ENCODE results near the gene IL4.
A peak's percentile ranks its signal among the peaks of the same experiment; 100 is the strongest.

Gene IL4

DNA sequence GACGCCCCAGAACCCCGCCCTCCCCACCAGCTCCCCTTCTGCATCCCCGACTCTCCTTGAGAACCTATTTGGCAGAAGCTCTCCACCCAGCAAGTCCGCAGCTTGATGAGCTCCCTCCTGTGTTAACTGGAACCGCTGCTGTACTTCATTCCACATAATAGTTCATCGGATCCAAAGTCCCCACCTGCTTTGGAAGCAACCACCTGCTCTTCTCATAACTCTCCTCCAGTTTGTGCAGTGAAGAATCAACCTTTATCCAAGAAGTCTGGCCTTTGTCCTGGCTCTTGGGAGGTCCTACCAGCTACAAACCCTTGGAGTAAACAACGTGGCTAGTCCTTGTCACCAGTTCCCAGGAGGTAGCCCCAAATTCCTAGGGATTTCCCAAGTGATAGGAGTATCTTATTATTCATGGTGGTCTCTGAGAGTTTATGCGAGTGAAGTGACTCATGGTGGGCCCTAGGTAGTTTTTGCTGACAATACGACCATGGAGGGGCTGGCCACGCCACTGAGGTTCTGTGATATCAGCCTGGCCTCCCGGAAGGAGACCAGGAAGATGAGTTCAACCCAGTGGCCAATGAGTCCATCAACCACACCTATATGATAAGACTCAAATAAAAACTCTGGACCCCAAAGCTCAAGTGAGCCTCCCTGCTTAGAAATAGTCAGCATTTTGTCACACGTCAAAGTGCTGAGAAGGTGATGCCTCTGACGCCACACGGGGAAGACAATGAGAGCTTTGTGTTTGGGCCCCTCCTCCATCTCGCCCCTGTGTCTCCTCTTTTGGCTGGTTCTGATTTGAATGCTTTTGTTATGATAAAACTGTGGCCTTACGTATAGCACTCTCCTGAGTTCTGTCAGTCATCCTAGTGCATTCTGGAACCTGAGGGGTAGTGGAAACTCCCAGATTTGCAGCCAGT, 3.6 kb upstream of the IL4 start:
- no peak for DNase-seq (ENCODE audit: extremely low read depth in 1 of 2, low read depth in 1 of 2)

DNA sequence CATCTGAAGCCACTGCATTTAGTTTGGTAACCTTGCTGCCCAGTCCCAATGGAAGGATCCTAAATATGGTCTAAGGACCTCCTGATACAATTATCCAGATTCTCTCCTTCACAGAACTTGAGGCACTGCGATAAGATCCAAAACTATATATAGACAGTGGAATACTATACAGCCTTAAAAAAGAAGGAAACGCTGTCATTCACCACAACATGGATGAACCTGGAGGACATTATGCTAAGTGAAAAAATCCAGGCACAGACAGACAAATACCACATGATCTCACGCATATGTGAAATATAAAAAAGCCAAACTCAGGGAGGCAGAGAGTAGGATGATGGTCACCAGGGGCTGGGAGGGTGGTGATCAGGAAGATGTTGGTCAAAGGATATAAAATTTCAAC, 2.8 kb upstream of the IL4 start:
- DNase-seq (ENCODE audit: extremely low read depth in 1 of 2, low read depth in 1 of 2) = no peak

DNA sequence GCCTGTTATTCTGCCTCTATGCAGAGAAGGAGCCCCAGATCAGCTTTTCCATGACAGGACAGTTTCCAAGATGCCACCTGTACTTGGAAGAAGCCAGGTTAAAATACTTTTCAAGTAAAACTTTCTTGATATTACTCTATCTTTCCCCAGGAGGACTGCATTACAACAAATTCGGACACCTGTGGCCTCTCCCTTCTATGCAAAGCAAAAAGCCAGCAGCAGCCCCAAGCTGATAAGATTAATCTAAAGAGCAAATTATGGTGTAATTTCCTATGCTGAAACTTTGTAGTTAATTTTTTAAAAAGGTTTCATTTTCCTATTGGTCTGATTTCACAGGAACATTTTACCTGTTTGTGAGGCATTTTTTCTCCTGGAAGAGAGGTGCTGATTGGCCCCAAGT, 301 bp upstream of the IL4 start:
- no peak for DNase-seq (ENCODE audit: extremely low read depth in 1 of 2, low read depth in 1 of 2)

DNA sequence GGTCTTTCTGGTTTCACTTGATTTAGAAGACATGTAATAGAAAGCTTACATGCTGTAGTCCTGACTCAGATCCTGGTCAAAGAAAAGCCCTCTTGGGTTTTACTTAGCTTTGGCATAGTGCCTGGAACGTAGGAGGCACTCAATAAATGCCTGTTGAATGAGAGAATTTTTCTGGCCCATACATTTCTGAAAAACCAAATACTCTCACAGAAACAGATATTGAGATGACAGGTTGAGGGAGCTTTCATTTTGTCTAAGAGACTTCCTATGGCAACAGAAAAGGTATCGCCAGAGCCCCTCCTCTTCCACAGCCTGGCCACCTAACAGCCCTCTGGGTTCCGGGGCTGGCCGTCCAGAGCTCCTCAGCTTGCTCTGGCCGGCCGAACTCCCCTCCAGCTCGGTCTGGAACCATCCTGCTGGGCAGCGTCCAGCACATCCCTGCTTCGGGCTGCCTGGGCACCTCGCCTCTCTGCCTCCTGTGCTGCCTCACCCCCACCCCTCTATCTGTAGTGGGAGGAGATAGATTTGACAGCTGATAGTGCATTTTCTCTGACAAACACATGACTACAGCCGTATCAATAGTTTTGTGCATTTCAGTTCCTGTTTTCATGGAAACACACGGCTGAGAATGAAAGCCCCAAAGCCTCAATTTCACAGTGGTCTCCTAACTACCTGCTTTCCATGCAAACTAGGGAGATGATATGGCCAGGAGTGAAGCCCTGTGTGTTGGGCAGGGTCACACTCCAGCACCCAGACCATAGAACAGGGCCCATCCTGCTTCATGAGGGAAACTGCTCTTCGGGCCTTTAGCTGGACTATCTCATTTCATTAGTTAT, 1.1 kb downstream of the IL4 start:
- DNase-seq (ENCODE audit: extremely low read depth in 1 of 2, low read depth in 1 of 2) = no peak

DNA sequence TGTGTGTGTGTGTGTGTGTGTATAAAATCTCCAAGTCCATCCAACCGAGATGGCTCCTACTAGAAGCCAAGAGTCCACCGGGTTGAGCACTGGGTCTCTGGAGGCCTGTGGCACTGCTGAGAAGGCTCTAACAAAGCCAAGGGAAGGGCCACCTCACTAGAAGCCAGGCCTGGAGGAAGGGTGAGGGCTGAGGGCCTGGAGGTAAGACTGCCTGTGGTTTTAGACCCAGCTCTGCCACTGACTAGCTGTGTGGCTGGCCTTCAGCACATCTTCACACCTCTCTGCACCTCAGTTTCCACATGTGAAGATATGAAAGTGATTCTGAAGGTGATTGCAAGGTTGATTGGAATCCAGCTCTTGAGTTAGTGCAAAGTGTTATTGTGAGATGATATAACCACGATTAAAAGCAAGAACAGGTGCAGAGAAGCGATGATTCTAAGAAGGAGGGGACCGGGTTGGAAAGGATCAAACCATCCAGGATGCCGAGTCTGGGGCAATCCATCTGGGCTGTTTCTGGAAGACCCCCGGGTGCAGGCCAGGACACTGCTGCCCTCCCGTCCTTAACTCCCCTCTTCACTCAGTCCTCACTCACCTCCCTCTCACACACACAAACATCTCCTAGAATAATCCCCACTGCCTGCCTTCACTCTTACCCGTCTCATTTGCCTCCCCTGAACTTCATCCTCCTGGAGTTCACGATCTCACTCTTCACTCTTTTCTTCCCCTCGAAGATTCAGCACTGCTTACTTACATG, 2.3 kb downstream of the IL4 start:
- DNase-seq (ENCODE audit: extremely low read depth in 1 of 2, low read depth in 1 of 2) = no peak

DNA sequence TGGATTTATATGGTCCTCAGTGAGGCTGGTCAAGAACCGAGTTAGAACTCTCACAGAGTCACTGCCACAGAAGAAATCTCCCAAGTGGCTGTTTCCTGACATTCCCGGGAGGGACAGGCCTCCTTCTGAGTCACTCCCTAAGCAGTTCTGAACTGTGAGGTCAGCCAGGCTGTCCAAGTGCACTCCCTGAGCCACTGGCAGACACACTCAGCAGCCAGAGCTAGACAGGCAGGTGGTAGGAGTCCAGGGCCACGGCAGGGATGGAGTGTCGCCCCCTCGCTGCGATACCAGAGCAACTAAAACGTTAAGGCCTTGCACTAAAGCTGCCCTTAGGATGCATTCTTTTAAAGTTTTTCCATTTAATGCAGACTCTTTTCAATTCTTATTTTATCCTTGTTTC, 3.4 kb downstream of the IL4 start:
- no peak for DNase-seq (ENCODE audit: extremely low read depth in 1 of 2, low read depth in 1 of 2)

DNA sequence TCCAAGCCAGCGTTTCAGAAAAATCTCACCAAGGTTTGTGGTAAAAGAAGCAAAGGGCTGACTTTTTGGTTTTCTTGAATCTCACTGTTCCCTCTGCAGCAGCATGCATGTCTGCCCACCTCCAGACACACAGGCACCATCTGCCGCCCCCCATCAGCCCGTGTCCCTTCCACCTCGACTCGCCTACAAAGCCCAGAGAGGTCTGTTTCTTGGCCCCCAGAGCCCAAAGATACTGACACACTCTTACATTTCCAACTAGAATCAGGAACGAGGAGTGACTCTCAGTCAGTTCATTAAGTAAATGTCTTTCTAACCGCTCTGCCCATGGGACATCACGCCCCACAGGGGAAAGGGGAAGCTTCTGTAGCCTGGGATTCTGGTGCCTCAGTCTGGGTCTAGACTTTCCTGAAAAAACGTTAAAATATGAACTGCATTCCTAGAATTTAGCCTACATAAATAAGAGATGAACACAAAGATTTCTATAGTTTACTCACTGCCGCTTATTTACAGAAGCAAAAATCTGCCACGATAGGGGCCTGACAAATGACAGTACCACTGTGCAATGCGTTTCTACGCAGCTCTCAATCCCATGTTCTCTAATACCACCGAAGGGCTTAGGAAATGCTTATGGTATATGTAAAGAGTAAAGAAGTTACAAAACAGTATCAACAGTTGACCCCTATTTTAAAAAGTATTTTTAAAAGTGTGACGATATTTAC, 4.1 kb downstream of the IL4 start:
- no peak for DNase-seq (ENCODE audit: extremely low read depth in 1 of 2, low read depth in 1 of 2)

DNA sequence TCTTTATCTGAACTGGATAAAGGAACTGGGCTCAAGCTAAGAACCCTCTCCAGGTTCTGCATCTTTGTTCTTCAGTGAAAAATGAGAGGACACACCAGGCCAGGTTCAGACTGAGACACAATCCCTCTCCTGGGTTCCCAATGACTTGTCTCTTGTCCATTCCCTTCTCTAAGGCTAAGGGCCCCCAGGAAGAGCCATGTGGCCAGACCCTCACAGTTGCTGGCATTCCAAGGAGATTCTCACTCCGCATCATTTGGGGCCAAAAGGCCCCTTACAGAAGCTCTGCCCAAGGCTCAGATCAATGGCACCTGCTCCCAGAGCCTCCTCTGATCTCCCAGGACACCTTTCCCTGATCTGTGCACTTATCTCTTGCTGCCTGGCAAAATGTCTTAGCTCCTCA, 4.9 kb downstream of the IL4 start:
- DNase-seq (ENCODE audit: extremely low read depth in 1 of 2, low read depth in 1 of 2) = no peak

DNA sequence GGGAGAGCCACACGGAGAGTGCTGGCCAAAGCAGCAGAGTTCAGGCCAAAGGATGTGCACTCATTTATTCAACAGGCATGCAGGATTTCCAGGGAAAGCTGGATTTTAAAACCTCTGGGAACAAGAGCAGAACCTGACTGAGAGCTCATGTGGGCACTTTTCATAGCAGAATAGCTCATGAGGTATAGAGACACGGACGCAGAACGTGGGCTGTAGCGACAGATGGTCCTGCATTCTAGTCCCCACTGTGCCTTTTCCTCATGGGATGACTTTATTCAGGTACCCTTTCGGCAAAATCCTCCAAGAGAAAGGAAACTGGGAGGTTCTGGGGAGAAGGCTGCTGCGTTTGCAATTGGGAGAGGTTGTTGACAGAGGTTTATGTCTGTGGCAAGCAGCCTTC, 5.4 kb downstream of the IL4 start:
- no peak for DNase-seq (ENCODE audit: extremely low read depth in 1 of 2, low read depth in 1 of 2)

DNA sequence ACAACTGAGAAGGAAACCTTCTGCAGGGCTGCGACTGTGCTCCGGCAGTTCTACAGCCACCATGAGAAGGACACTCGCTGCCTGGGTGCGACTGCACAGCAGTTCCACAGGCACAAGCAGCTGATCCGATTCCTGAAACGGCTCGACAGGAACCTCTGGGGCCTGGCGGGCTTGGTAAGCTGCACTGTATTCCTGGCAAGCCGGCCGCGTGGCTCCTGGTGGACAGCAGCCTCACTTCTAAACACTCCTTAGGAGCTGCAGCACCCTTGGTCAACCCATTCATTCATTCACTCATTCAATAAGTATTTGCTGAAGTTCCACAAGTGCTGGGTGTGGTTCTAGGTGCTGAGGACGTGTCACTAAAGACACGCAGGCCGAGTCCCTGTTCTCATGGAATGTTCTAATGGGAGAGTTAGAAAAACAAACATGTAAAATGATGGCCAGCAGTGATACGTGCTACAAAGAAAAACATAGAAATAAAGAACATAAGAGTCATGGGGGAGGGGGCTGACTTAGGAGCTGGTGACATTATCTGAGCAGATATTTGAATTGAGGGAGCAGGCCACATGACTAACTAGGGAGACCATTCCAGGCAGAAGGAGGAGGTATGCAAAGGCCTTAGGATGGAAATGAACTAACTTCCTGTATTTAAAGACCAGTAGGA, 6.1 kb downstream of the IL4 start:
- no peak for DNase-seq (ENCODE audit: extremely low read depth in 1 of 2, low read depth in 1 of 2)

DNA sequence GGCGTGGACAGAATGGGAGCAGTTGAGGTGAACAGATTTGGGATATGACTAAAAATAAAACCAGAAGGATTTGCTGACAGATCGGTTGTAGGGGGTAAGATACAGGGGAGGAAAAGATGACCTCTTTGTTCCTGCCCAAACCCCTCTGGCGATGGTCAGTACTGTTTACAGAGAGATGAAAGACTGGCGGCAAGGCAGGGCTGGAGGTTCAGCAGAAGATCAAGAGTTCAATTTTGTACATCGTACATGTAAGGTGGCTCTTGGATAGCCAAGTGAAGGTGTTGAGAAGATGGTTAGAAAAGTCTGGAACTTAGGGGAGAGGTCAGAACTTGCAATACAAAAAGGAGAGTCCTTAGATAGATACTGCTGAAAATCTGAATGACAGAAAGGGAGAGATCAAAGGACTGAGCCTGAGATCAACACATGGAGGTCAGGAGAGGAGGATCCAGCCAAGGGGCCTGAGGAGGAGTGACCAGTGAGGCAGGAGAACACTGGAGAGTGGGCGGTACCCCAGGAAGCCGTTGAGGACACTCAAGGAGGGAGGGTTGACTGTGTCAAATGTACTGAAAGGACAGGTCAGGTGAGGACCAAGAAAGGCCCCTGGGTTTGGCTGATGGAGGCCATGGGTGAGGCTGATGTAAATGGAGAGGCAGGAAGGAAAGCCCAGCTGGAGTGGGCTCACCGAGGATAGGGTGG, 7.1 kb downstream of the IL4 start:
- no peak for DNase-seq (ENCODE audit: extremely low read depth in 1 of 2, low read depth in 1 of 2)

DNA sequence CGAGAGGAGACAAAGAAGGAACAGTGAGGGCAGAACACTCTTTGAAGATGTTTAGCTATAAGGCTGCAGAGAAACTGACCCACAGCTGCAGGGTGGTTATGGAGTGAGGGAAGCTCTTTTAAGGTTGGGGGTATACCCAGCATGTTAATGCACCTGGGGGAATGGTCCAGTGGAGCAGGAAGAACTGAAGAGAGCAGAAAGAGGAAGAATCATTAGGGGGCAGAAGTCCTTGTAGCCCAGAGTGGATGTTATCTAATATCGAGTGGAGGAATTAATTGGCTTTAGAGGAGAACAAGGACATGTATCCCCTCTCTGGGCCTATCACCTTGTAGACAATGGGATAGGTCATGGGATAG, 7.7 kb downstream of the IL4 start:
- no peak for DNase-seq (ENCODE audit: extremely low read depth in 1 of 2, low read depth in 1 of 2)

DNA sequence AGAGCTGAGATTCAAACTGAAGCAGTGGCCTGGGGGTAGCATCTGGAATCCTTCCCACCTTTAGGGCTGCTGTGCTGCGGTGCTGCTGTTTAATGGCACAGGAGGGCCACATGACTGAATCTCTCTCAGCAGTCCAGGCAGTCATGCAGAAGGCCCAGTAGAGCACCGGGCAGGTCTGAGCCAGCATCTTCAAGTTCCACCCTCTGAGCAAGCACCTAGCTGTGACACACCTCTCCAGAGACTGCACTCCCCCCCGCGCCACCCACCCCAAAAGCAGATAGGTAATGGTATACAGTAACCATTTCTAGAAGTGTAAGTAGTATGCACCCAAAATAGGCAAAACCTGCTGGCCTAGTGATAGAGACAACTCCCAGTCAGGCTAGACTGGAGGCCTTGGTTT, 8.2 kb downstream of the IL4 start:
- no peak for DNase-seq (ENCODE audit: extremely low read depth in 1 of 2, low read depth in 1 of 2)

DNA sequence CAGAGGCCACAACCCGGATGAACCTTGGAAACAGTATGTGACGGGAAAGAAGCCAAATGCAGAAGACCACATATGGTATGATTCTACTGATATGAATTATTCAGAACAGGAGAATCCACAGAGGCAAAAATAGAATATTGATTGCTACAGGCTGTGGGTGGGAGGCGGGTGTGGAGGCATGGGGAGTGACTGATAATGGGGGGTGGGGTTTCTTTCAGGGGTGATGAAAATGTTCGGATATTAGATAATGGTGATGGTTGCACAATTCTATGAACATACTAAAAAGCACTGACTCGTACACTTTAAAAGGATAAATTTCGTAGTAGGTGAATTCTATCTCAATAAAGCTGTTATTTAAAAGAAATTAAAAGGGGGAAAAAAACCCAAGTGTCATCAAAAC, 10.7 kb downstream of the IL4 start:
- no peak for DNase-seq (ENCODE audit: extremely low read depth in 1 of 2, low read depth in 1 of 2)

DNA sequence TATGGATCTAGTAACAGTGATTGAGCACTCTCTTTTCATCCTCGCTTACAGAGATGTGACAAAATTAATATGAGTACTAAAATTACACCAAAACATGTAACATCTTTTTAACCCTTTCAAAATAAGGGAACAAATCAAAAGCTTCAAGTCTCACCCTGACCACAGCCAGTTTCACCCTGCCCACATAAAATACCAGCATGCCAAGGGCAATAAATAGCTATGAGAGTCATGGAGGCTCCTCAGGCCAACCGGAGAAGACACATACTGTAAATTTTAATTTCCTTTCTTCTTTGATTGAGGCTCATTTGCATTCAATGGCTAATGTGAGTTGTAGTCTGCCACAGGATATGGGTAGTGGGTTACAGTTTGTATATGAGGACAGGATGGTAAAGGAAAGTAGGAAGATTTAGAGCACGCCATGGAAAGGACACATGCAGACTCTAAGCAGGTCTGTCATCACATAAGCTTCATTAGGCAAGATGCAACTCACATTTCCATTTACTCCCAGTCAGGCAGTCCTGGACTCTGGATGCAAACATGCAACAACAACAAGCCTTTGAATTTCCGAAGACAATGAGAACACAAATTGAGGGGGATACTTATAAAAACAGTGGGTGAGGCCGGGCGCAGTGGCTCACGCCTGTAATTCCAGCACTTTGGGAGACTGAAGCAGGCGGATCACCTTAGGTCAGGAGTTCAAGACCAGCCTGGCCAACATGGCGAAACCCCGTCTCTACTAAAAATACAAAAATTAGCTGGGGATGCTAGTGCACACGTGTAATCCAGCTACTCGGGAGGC, 11.3 kb downstream of the IL4 start:
- no peak for DNase-seq (ENCODE audit: extremely low read depth in 1 of 2, low read depth in 1 of 2)

DNA sequence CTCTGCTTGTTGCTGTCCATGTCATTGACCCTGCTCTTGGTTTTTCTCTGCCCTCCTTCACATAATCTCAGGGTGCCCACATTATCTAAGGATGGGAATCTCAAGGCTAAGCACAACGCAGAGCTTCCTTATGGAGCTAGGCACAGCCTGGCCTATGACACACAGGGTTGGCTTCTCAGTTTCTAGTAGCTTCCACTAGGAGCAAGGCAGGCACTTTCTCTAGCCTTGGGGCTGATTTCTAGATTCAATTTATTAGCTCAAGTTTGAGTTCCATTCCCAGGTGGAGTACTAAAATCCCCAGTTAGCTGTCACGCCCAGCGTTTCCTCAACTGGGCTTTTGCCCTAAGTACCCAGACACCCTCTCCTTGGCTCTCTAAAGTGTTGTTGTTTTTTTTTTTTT, 12.4 kb downstream of the IL4 start:
- DNase-seq (ENCODE audit: extremely low read depth in 1 of 2, low read depth in 1 of 2) = no peak

DNA sequence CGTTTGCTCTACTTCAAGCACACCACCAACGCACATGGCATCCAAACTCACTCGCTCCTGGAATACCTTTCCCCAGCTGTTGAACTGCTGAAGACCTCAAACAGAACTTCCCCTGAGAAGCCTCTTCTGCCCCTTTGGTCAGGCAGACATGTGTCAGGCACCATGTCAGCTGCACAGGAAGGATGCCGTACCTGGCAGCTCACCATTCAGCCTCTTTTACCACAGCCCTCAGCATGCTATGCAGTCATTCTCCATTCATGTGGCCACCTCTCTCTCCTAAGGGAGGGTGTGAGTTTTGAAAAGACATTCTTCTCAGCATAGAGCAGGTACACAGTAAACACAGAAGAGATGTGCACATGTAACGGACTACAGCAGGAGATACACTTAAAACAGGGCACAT, 14.2 kb downstream of the IL4 start:
- DNase-seq (ENCODE audit: extremely low read depth in 1 of 2, low read depth in 1 of 2) = peak in 1 of 2 donors; percentile 34

DNA sequence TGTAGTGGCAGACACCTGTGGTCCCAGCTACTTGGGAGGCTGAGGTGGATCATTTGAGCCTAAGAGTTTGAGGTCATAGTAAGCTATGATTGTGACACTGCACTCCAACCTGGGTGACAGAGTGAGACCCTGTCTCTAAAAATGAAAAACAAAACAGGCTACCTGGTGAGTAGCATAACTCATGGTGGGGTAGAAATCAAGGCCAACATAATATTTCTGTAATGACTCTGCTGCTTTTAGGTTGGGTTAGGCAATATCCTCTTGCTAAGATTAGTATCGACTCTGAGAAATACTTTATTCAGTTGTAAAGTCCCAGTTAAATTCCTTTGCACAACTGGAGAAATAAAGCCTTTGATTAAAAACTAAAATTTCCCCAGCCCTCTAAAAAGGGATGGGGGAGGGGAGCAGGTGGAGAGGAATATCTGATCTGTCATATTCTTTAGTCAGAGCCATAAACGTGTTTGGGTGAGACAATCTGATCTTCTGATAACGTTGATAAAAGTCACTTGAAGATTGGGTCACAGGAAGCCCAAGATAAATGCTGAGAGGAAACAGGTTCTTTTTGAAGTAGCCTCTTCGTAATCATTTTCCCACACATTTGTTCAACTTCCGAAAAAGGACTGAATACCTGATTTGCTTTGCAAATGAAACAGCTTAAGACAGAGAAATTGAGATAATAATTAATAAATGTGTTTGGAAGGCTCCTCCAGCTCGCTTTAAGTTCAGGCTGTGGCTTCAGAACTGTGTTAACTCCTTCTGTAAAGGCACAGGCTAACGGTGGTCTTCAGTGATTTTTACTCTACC, 14.9 kb downstream of the IL4 start:
- no peak for DNase-seq (ENCODE audit: extremely low read depth in 1 of 2, low read depth in 1 of 2)

Data from stimulated activated CD8-positive, alpha-beta memory T cell treated with anti-CD3 and anti-CD28 coated beads, Interleukin-7, amount 100 ng/mL, for 48 hours (primary cell).